Hematopoietic multipotent progenitor cell (in vitro differentiated cells): ENCODE data around the gene YIPF6. TPM values are rescaled to one million over a fixed set of nuclear protein-coding genes. Genes with fewer than 3 reads are reported as not detected.
A peak's percentile ranks its signal among the peaks of the same experiment; 100 is the strongest.
"Not testable (repeated sequence)": the region's sequence is repeated elsewhere in the genome, so short reads cannot be mapped to it uniquely, and the experiment has no call there.

Experiments used
- DNase-seq, 3 donors: peaks; one replicate each; pipeline ENCODE4 v3.0.0-alpha.2; 2011 to 2015; ENCODE audit warnings: low read depth in 2 of 3, low spot score in 2 of 3
- total RNA-seq: library from RNA; depleted of rRNA; stranded (reverse); fragments of >200 nt; gene quantifications from one replicate; pipeline ENCODE4 v1.2.3, GENCODE V29; 2012

Gene YIPF6, protein sequence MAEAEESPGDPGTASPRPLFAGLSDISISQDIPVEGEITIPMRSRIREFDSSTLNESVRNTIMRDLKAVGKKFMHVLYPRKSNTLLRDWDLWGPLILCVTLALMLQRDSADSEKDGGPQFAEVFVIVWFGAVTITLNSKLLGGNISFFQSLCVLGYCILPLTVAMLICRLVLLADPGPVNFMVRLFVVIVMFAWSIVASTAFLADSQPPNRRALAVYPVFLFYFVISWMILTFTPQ
- 6.7 TPM for total RNA-seq

DNA sequence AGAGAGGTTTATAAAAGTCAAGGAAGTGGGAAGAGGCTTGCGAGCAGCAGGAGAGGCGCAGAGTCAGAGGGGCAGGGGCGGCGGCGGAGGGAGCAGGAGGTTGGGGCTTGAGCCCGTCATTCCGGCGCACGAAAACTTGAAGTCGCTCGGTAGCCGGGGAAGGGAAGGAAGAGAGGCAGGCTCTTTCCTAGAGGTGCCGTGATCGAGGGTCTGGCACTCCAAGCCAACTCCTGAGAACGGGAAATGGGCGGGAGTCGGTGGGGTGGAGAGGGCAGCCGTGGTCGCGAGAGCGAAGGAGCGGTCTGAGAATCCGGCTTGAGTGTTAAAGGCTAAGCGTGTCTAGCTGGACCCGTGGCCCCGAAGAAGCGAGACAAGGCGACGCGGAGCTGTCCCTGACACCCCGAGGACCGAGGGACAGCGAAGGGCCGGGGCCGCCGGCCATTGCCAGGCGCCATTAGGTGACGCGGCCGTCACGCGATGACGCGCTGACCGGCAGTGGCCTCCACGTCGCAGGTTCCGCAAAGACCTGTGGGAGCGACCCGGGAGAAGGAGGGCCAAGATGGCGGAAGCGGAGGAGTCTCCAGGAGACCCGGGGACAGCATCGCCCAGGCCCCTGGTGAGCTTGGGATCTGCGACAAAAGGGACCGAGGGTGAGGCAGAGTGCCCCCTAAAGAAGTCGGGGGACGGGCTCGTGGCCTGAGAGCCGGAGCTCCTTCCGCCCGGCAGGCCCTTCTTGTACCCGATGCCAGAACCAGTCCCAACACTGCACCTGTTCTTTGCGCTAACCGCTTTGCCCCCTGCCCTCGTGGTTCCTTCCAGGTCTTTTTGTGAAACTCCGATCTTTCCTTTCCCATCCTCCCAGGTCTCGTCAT, at the start of gene YIPF6:
TSS of gene YIPF6 (plus strand) at position 544 of the 872 bp plus-strand sequence. CDS start at position 560, 16 bp downstream.
- peak in 2 of 3 donors; percentile 68 to 69 for DNase-seq

GRCh38 chrX:68451720-68452119, 47.1 kb upstream of the YIPF6 start:
- DNase-seq, result no peak

DNA sequence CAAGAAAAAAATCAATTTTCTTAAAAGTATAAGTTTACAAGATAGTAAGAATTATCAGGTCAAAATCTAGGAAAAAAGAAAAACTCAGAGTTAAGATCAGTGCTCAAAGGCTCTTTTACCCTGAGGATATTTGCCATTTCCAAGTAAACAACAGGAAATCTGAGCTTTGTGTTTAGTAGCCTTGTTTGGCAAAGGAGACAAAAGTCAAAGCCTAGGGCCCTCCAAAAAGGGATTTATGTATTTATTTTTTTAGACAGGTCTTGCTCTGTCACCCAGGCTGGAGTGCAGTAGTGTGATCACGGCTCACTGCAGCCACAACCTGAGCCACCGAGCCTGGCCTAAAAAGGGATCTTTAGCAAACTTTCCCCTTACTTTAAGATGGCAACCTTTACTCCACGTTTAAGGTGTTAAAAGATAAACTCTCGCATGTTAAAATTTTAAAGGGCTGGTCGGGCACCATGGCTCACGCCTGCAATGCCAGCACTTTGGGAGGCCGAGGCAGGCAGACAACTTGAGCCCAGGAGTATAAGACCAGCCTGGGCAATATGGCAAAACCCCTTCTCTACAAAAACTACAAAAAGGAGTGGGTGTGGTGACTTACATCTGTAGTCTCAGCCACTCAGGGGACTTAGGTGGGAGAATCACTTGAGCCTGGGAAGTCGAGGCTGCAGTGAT, 44.2 kb upstream of the YIPF6 start:
- no peak for DNase-seq

DNA sequence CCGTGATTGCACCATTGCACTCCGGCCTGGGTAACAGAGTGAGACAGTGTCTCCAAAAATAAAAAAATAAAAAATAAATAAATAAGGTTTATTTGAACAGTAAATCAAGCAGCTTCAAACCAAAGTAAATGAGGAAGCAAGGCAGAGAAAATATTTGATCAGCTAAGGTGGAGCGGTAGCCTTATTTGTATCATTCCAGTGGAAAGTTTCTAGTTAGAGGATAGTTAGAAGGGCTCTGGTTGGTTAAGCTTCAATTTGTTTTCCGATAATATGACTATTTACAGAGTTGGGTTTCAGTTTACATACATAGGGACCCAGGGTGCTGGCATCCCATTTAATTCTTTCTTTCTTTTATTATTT, 43.7 kb upstream of the YIPF6 start:
- no peak for DNase-seq

DNA sequence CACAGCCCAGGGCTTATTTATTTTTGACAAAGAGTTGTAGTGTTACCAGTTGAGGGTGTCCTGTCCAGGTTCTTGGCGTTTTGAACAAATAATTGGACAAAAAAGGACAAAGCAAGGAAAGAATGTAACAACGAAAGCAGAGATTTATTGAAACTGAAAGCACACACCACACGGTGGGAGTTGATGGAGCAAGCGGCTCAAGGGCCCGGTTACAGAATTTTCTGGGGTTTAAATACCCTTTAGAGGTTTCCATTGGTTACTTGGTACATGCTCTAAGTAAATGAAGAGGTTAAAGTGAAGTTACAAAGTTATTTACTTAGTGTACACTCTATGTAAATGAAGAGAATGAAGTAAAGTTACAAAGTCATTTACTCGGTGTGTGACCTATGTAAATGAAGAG, 37.8 kb upstream of the YIPF6 start:
- no peak for DNase-seq

- DNase-seq, result no peak
These were observed 37.3 kb upstream of the YIPF6 start for GRCh38 chrX:68461576-68461975.

DNA sequence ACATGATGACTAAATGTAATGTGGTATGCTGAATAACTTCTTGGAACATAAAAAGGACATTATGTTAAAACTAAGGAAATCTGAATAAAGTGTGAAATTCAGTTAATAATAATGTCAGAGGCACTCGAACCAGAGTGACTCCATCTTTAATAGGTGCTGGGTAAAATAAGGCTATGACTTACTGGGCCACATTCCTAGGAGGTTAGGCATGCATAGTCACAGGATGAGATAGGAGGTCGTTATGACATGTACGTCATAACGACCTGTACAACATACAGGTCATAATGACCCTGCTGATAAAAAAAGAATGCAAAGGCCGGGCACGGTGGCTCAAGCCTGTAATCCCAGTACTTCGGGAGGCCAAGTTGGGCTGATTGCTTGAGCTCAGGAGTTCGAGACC, 36.7 kb upstream of the YIPF6 start:
- DNase-seq, result no peak

GRCh38 chrX:68462653-68463052, 36.2 kb upstream of the YIPF6 start:
- DNase-seq, result peak in 2 of 3 donors; percentile 31 to 69

GRCh38 chrX:68463880-68464279, 35.0 kb upstream of the YIPF6 start:
- no peak for DNase-seq

DNA sequence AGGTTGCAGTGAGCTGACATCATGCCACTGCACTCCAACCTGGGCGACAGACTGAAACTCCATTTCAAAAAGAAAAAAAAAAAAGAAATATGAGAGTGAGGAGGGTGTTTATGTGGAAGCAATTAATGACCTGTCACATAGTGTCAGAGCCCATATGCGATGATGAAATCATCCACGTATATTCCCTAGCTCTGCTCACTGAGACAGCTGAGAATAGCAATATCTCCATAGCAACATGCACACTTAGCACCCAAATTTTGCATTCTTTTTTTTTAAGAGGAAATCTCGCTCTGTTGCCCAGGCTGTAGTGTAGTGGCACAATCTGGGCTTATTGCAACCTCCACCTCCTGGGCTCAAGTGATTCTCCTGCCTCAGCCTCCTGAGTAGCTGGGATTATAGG, 34.1 kb upstream of the YIPF6 start:
- DNase-seq, result no peak

- DNase-seq, result no peak
These were observed 17.9 kb upstream of the YIPF6 start for GRCh38 chrX:68480969-68481368.

DNA sequence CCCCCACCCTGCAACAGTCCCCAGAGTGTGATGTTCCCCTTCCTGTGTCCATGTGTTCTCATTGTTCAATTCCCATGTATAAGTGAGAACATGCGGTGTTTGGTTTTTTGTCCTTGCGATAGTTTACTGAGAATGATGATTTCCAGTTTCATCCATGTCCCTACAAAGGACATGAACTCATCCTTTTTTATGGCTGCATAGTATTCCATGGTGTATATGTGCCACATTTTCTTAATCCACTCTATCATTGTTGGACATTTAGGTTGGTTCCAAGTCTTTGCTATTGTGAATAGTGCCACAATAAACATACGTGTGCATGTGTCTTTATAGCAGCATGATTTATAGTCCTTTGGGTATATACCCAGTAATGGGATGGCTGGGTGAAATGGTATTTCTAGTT, 12.7 kb upstream of the YIPF6 start:
- DNase-seq, result not testable (repeated sequence)

DNA sequence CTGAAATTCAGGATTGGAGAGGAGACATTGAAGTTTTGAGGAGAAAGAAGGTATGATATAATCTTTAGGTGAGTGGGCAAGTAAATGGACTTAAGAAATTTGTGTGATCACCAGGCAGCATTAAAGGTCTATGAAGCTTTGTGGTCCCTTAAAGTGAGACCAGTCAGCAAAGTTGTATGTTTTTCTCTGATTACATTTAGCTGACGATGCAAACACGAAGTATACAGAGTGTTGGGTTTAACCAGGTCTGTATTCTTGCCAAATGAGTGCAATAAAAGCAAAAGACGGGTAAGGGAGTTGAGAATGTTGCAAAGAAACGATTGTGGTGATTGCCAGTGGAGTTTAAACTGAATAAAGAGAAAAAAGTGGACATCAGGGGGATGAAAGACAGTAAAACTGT, 11.6 kb upstream of the YIPF6 start:
- no peak for DNase-seq

GRCh38 chrX:68487924-68488323, 10.9 kb upstream of the YIPF6 start:
- DNase-seq, result no peak

DNA sequence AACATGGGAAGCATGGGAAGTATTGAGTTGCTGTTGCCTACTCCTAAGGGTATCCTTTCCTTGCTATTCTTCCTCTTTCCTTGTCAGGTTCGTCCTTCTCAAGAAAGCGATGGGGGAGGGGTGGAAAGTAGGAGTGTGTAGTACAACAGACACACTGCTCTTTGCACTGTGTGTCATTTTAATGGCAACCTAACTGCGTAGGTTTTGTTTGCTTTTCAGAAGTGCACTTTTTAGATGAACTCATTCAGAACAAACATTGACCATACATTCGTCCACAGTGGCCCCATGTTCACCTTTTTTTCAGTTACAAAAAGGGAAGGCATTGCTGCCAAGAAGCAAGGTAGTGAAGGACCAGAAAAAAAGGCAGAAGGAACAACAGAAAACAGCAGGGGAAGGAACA, 10.2 kb upstream of the YIPF6 start:
- DNase-seq, result no peak

- peak in 1 of 3 donors; percentile 24 for DNase-seq
These were observed 8.2 kb upstream of the YIPF6 start for GRCh38 chrX:68490644-68491043.

DNA sequence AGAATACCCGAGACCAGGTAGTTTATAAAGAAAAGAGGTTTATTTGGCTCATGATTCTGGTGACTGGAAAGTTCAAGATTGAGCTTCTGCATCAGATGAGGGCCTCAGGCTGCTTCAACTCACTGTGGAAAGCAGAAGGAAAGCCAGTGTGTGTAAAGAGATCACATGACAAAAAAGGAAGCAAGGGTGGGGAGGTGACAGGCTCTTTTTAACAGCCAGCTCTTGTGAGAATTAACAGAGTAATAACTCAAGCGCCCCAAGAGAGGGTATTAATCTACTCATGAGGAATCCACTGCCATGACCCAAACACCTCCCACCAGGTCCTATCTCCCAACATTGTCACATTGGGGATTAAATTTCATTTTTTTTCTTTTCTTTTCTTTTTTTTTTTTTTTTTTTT, 6.3 kb upstream of the YIPF6 start:
- no peak for DNase-seq

DNA sequence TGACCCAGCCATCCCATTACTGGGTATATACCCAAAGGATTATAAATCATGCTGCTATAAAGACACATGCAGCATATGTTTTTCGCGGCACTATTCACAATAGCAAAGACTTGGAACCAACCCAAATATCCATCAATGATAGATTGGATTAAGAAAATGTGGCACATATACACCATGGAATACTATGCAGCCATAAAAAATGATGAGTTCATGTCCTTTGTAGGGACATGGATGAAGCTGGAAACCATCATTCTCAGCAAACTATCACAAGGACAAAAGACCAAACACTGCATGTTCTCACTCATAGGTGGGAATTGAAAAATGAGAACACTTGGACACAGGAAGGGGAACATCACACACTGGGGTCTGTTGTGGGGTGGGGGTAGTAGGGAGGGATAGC, 5.1 kb upstream of the YIPF6 start:
- not testable (repeated sequence) for DNase-seq

DNA sequence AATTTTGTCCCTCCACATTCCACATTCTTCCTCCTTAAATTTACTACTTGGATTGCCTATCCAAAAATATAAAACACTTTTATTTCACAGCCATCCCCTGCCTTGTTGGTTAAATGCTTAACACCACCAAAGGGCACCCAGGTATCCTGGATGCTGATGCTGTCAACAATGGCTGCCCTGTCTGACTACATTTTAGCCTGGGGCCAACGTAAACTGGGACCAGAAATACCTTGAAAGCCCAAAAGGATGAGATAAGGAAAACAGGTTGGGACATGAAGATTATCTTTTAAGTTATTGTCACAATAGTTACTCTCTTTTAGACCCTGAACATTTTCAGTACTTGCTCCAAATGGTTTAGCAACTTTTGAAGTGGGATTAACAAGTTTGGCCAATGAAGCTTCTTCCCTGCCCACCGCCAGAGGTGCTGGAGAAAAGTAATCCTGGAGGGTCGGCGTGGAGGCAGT, 775 bp upstream of the YIPF6 start:
- DNase-seq, result no peak

- no peak for DNase-seq
These were observed 973 bp downstream of the YIPF6 start for GRCh38 chrX:68499543-68500504.
